Mesendoderm (in vitro differentiated cells): ENCODE results near the gene BBS2.

ENCODE experiments used
- DNase-seq: peaks from one replicate; pipeline ENCODE4 v3.0.0; 2013
- H2AK5ac ChIP-seq: 2 replicates; pipeline ENCODE4 v1.6.1; 2013; ENCODE audit warnings: low read length, inconsistent platforms
- H2BK120ac ChIP-seq: 2 replicates; pipeline ENCODE4 v1.6.1; 2013; ENCODE audit warnings: low read depth, mild to moderate bottlenecking, low read length, moderate library complexity, mixed read lengths
- H2BK15ac ChIP-seq: replicated peaks from 2 replicates; pipeline ENCODE4 v1.6.1; 2013; ENCODE audit warnings: low read depth, mild to moderate bottlenecking, moderate library complexity
- H2BK5ac ChIP-seq: 2 replicates; pipeline ENCODE4 v1.6.1; 2013; ENCODE audit warnings: low read length, inconsistent platforms
- H3K18ac ChIP-seq: 2 replicates; pipeline ENCODE4 v1.6.1; 2013; ENCODE audit warnings: mild to moderate bottlenecking, low read length, mixed read lengths
- H3K23ac ChIP-seq: one replicate; pipeline ENCODE4 v1.6.1; 2013; ENCODE audit warnings: low read length
- H3K27ac ChIP-seq: 2 replicates; pipeline ENCODE4 v1.5.1; 2013; ENCODE audit warnings: low read depth, mild to moderate bottlenecking, inconsistent platforms, low read length, moderate library complexity
- H3K27me3 ChIP-seq: 2 replicates; pipeline ENCODE4 v1.6.1; 2013; ENCODE audit warnings: low read length, control low read depth, mild to moderate bottlenecking, inconsistent platforms; ENCODE audit not compliant: insufficient read depth, poor library complexity
- H3K36me3 ChIP-seq: 2 replicates; pipeline ENCODE4 v1.6.1; 2013; ENCODE audit warnings: low read length, inconsistent platforms; ENCODE audit not compliant: control insufficient read depth, insufficient read depth
- H3K4ac ChIP-seq: one replicate; pipeline ENCODE4 v1.6.1; 2013; ENCODE audit warnings: low read depth, mild to moderate bottlenecking, low read length, moderate library complexity
- H3K4me1 ChIP-seq: 2 replicates; pipeline ENCODE4 v1.6.1; 2013; ENCODE audit warnings: low read depth, low read length, inconsistent platforms; ENCODE audit not compliant: control insufficient read depth
- H3K4me2 ChIP-seq: 2 replicates; pipeline ENCODE4 v1.6.1; 2013; ENCODE audit warnings: low read length
- H3K4me3 ChIP-seq: 2 replicates; pipeline ENCODE4 v1.5.1; 2013; ENCODE audit warnings: mild to moderate bottlenecking, low read length
- H3K56ac ChIP-seq: one replicate; pipeline ENCODE4 v1.6.1; 2013; ENCODE audit warnings: low read length
- H3K79me1 ChIP-seq: 2 replicates; pipeline ENCODE4 v1.6.1; 2013; ENCODE audit warnings: low read length, inconsistent platforms
- H3K79me2 ChIP-seq: 2 replicates; pipeline ENCODE4 v1.6.1; 2013; ENCODE audit warnings: mild to moderate bottlenecking, low read length; ENCODE audit not compliant: control insufficient read depth, insufficient read depth
- H3K9ac ChIP-seq: 2 replicates; pipeline ENCODE4 v1.6.1; 2013; ENCODE audit warnings: low read length, inconsistent platforms
- H4K5ac ChIP-seq: one replicate; pipeline ENCODE4 v1.6.1; 2013; ENCODE audit warnings: low read length
- H4K8ac ChIP-seq: one replicate; pipeline ENCODE4 v1.6.1; 2013; ENCODE audit warnings: low read depth, mild to moderate bottlenecking, control low read depth, low read length, moderate library complexity
- WGBS: extraction: QIAGEN DNeasy Blood & Tissue Kit; methylation state at CpG from one replicate; pipeline ENCODE4 v1.1.7; 2013; ENCODE audit warnings: low lambda C conversion rate, missing lambda C conversion rate; ENCODE audit not compliant: insufficient coverage; ENCODE audit errors: extremely low coverage; 5-methylcytosine and 5-hydroxymethylcytosine counted together

BBS2 gene

GRCh38 chr16:56558024-56558747 is 38.4 kb upstream of the BBS2 start:
- DNase-seq: no peak
- Histone ChIP-seq H2BK120ac (no peak overlapping the region), H3K79me2 (no peaks in the 10 kb centered on the region), H3K9ac (no peak overlapping the region), H4K8ac (no peak overlapping the region), H3K23ac (no peak overlapping the region), H2BK15ac (no peak overlapping the region), H3K27ac (no peak overlapping the region), H3K18ac (no peak overlapping the region), H3K27me3 (no peaks in the 10 kb centered on the region), H4K5ac (no peak overlapping the region), H3K79me1 (no peaks in the 10 kb centered on the region), H3K4ac (no peak overlapping the region), H3K56ac (no peak overlapping the region), H2AK5ac (no peak overlapping the region), H3K4me2 (no peak overlapping the region), H2BK5ac (no peak overlapping the region), H3K36me3 (no peaks in the 10 kb centered on the region), H3K4me3 (no peak overlapping the region), H3K4me1 (no peaks in the 10 kb centered on the region)
- WGBS: no CpG with 5 or more reads among the region's 8 CpGs

GRCh38 chr16:56554441-56554840 is 34.6 kb upstream of the BBS2 start:
- Histone ChIP-seq H3K27me3 (no peaks in the 10 kb centered on the region), H3K4me1 (no peaks in the 10 kb centered on the region), H3K36me3 (no peaks in the 10 kb centered on the region), H3K4me2 (no peak overlapping the region), H2BK15ac (no peak overlapping the region), H3K9ac (no peak overlapping the region), H3K23ac (no peak overlapping the region), H2BK5ac (no peak overlapping the region), H3K18ac (no peak overlapping the region), H3K27ac (no peak overlapping the region), H4K8ac (no peak overlapping the region), H2BK120ac (no peak overlapping the region), H3K56ac (no peak overlapping the region), H3K4ac (no peak overlapping the region), H4K5ac (no peak overlapping the region), H3K79me2 (no peaks in the 10 kb centered on the region), H3K4me3 (no peak overlapping the region), H2AK5ac (no peak overlapping the region), H3K79me1 (no peaks in the 10 kb centered on the region)
- WGBS: no CpG with 5 or more reads among the region's 10 CpGs
- DNase-seq: no peak

- H3K9ac ChIP-seq: no peak overlapping the region
- no peak overlapping the region for H3K18ac ChIP-seq
- H3K27ac ChIP-seq: no peak overlapping the region
- H2BK120ac ChIP-seq: no peak overlapping the region
- no peak overlapping the region for H3K4me3 ChIP-seq
- no peaks in the 10 kb centered on the region for H3K36me3 ChIP-seq
- H3K23ac ChIP-seq: no peak overlapping the region
- no peak overlapping the region for H4K5ac ChIP-seq
- no peak overlapping the region for H2AK5ac ChIP-seq
- no peaks in the 10 kb centered on the region for H3K79me2 ChIP-seq
- DNase-seq: no peak
- no peaks in the 10 kb centered on the region for H3K79me1 ChIP-seq
- H3K4me1 ChIP-seq: no peaks in the 10 kb centered on the region
- H4K8ac ChIP-seq: no peak overlapping the region
- no peak overlapping the region for H3K56ac ChIP-seq
- no CpG with 5 or more reads among the region's 11 CpGs for WGBS
- H3K27me3 ChIP-seq: no peaks in the 10 kb centered on the region
- no peak overlapping the region for H2BK5ac ChIP-seq
- H3K4me2 ChIP-seq: no peak overlapping the region
- H2BK15ac ChIP-seq: no peak overlapping the region
- no peak overlapping the region for H3K4ac ChIP-seq
Measured at GRCh38 chr16:56551796-56552738, 32.2 kb upstream of the BBS2 start.

GRCh38 chr16:56549744-56550385 is 30.0 kb upstream of the BBS2 start:
- no CpG with 5 or more reads among the region's 5 CpGs for WGBS
- Histone ChIP-seq H4K5ac (no peak overlapping the region), H3K27me3 (no peaks in the 10 kb centered on the region), H3K4ac (no peak overlapping the region), H3K36me3 (no peaks in the 10 kb centered on the region), H3K23ac (no peak overlapping the region), H3K18ac (no peak overlapping the region), H3K79me1 (no peaks in the 10 kb centered on the region), H2BK120ac (no peak overlapping the region), H3K4me1 (no peaks in the 10 kb centered on the region), H3K27ac (no peak overlapping the region), H3K4me2 (no peak overlapping the region), H2AK5ac (no peak overlapping the region), H3K9ac (no peak overlapping the region), H2BK5ac (no peak overlapping the region), H3K79me2 (no peaks in the 10 kb centered on the region), H3K56ac (no peak overlapping the region), H4K8ac (no peak overlapping the region), H3K4me3 (no peak overlapping the region), H2BK15ac (no peak overlapping the region)
- DNase-seq: no peak

- Histone ChIP-seq H4K8ac (no peak overlapping the region), H3K36me3 (no peaks in the 10 kb centered on the region), H3K79me1 (no peaks in the 10 kb centered on the region), H3K4me3 (no peak overlapping the region), H2BK5ac (no peak overlapping the region), H3K9ac (no peak overlapping the region), H3K4me1 (no peaks in the 10 kb centered on the region), H2BK120ac (no peak overlapping the region), H3K18ac (no peak overlapping the region), H2AK5ac (no peak overlapping the region), H3K4me2 (no peak overlapping the region), H3K27ac (no peak overlapping the region), H3K27me3 (no peaks in the 10 kb centered on the region), H3K4ac (no peak overlapping the region), H3K79me2 (no peaks in the 10 kb centered on the region), H2BK15ac (no peak overlapping the region), H3K23ac (no peak overlapping the region), H4K5ac (no peak overlapping the region), H3K56ac (no peak overlapping the region)
- DNase-seq: no peak
Measured at GRCh38 chr16:56549161-56549560, 29.3 kb upstream of the BBS2 start.
